Stimulated activated CD8-positive, alpha-beta memory T cell treated with anti-CD3 and anti-CD28 coated beads, Interleukin-15, amount 100 ng/mL, for 4 hours (primary cell): Measurements from ENCODE around the gene OGT.
A peak's percentile ranks its signal among the peaks of the same experiment; 100 is the strongest.

Source experiments
- DNase-seq, 2 donors: peaks; one replicate each; pipeline ENCODE4 v3.0.0-alpha.2; 2020; ENCODE audit warnings: low read depth in 2 of 2

OGT gene

GRCh38 chrX:71622032-71622575, 89.2 kb downstream of the OGT start:
- no peak for DNase-seq

GRCh38 chrX:71622576-71623450, 89.9 kb downstream of the OGT start:
- DNase-seq, result peak; percentile 22 to 48

- DNase-seq, result no peak
These were observed 90.8 kb downstream of the OGT start for GRCh38 chrX:71623714-71624113.

GRCh38 chrX:71625471-71625870, 92.6 kb downstream of the OGT start:
- no peak for DNase-seq
